Epithelial cell of umbilical artery (primary cell): ENCODE data around the gene ZNF665. TPM values are rescaled to one million over a fixed set of nuclear protein-coding genes. Genes with fewer than 3 reads are reported as not detected.

Experiments used
- total RNA-seq: library from RNA; depleted of rRNA; stranded (reverse); fragments of >200 nt; gene quantifications from 2 replicates; pipeline ENCODE4 v1.2.3, GENCODE V29; 2014

The ZNF665 gene
- total RNA-seq, result 1.7 and 1.9 TPM in 2 replicates

GRCh38 chr19:53192771-53193534, at the start of gene ZNF665:
Gene ZNF665 (minus strand): TSS chr19:53193358. CDS start chr19:53182898, 10,460 bp downstream.

DNA sequence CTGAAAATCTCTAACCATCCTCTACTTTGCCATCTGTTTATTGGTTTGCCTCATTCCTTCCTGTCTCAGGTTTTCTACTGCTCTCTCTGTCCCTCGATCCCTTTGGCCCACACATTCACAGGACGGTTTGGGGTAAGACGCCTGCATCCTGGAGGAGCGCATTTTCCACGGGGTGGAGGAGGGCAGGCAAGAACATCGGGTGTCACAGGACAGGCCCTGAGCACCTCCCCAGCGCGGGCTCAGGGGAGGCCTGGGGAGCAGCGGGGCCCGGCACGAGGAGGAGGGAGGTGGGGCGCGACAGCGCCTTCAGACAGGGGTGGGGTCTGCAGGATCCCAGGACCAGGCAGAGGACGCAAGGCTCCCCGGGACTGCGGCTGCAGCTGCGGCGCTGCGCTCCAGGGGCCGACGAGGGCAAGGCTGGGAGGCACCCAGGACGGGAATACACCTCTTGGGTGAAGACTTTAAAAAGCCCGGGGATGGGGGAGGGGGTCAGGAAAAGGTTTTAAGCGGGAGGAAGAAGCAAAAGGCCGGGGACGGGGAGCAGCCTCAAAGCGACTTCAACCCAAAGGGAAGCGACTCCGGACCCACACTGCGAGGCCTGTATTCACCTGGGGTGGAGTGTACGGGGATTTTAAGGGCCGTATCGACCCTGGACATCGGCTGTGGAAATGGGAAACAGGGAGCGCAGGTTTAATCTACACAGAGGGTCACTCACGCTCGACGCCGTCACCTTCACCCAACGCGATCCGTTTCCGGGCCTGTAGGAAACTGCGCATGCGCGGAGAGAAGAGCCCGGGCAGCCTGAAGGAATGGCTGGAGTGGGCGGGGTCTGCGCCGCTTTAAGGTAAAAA, 60.8 kb downstream of the ZNF665 start, which contains the start of gene ZNF415:
ZNF415 (minus strand) TSS at position 770 of the 851 bp plus-strand sequence. CDS start 10,234 bp downstream, outside the sequence.

Other genes with a start within 250 kb of the ZNF665 start
- gene ZNF816, start 230.5 kb downstream of the ZNF665 start, total RNA-seq, result 11.0 and 16.4 TPM in 2 replicates
- not detected in 2 replicates for gene ERVV-1, start 179.4 kb downstream of the ZNF665 start, total RNA-seq
- not detected in 2 replicates for gene ERVV-2, start 148.6 kb downstream of the ZNF665 start, total RNA-seq
- gene ZNF160, start 89.9 kb downstream of the ZNF665 start, total RNA-seq, result 16.2 and 19.8 TPM in 2 replicates
- 0.32 TPM in 1 of 2 replicates, not detected in the other for gene ZNF415, start 60.4 kb downstream of the ZNF665 start, total RNA-seq
- gene ZNF347, start 34.3 kb downstream of the ZNF665 start, total RNA-seq, result 3.5 and 3.6 TPM in 2 replicates
- gene ZNF677, start 61.5 kb upstream of the ZNF665 start, total RNA-seq, result 17.5 and 18.2 TPM in 2 replicates
- gene VN1R2, start 64.9 kb upstream of the ZNF665 start, total RNA-seq, result not detected in 2 replicates
- not detected in 2 replicates for gene VN1R4, start 74.4 kb upstream of the ZNF665 start, total RNA-seq
- gene ZNF845, start 140.4 kb upstream of the ZNF665 start, total RNA-seq, result 9.4 and 12.2 TPM in 2 replicates
- 3.2 and 5.8 TPM in 2 replicates for gene ZNF525, start 172.3 kb upstream of the ZNF665 start, total RNA-seq
- gene ZNF765, start 201.8 kb upstream of the ZNF665 start, total RNA-seq, result 12.3 and 13.1 TPM in 2 replicates
- 10.4 and 12.8 TPM in 2 replicates for gene ZNF761, start 238.6 kb upstream of the ZNF665 start, total RNA-seq